Measurements from ENCODE around the gene YIPF1. TPM values are rescaled to one million over a fixed set of nuclear protein-coding genes. Genes with fewer than 3 reads are reported as not detected.
A peak's percentile ranks its signal among the peaks of the same experiment; 100 is the strongest.

Gene YIPF1
- total RNA-seq, 4 donors from 2014 or later, result 16.8 to 21.4 (median 19.7) TPM

DNA sequence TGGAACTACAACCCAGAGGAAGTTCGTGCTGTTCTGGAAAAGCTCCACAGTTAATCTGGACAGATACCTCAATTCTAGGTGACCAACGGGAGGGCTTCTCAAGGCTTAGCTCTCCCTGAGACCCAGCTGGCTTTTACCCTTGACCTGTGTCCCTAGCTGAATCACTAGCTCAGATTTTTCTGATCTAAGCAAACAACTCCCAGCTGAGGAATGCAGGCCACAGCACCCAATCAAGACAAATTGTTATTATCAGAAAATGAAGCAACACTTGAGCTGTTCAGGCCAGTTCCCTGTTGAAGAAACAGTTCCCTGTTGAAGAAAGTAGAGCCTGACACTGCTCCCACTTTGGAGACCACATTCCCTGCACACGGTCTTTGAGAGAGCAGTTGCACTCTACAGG is 20.3 kb upstream of the YIPF1 start:
- peak; percentile 55 for DNase-seq (ENCODE audit: extremely low spot score)
- intact Hi-C loops (cut with DNase I), result no loop called here
- no peaks in the 10 kb centered on the region for H3K27me3 ChIP-seq
- H3K36me3 ChIP-seq, result peaks cover 0 to 24% (median 14%) of the 10 kb centered on the region in 4 donors
- no peak overlapping the region for H3K27ac ChIP-seq (replicated peaks in 1 of 4)
- TF ChIP-seq POLR2A (IDR thresholded peaks at IDR 0.05; ENCODE audit: low read depth) (no peak), POLR2AphosphoS5 (IDR thresholded peaks at IDR 0.05) (no peak), CTCF (IDR thresholded peaks at IDR 0.05) (no peak), EP300 (IDR thresholded peaks at IDR 0.05) (no peak)
- no peaks in the 10 kb centered on the region for H3K9me3 ChIP-seq
- H3K4me3 ChIP-seq, result no peak overlapping the region
- WGBS, result 84% methylated on average over 3 of the region's 3 CpGs
- no peaks in the 10 kb centered on the region for H3K4me1 ChIP-seq

DNA sequence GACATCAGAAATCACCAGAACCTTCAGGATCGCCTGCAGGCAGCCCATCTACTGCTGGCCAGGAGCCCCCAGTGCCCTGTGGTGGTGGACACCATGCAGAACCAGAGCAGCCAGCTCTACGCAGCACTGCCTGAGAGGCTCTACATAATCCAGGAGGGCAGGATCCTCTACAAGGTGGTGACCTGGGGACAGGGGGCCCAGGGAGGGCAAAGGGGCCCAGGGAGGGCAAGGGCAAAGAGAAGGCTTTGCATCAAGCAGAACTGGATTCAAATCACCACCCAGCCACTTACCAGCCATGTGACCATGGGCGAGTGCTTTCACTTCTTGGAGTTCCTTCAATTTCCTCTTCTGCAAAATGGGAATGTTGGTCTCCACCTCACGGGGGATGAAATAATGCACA is 16.5 kb upstream of the YIPF1 start:
- 91% methylated on average over 4 of the region's 4 CpGs for WGBS
- TF ChIP-seq CTCF (IDR thresholded peaks at IDR 0.05), result no peak
- TF ChIP-seq EP300 (IDR thresholded peaks at IDR 0.05), result no peak
- no peak for TF ChIP-seq POLR2AphosphoS5 (IDR thresholded peaks at IDR 0.05)
- no peak for TF ChIP-seq POLR2A (IDR thresholded peaks at IDR 0.05; ENCODE audit: low read depth)
- Histone ChIP-seq H3K4me3 (no peak overlapping the region), H3K36me3 (peaks cover 0 to 7% (median under 1%) of the 10 kb centered on the region in 4 donors), H3K27ac (replicated peaks in 1 of 4) (no peak overlapping the region), H3K27me3 (no peaks in the 10 kb centered on the region), H3K4me1 (peaks cover 0 to 8% (median 0%) of the 10 kb centered on the region in 4 donors), H3K9me3 (no peaks in the 10 kb centered on the region)
- intact Hi-C loops (cut with DNase I), result no loop called here
- no peak for DNase-seq (ENCODE audit: extremely low spot score)

DNA sequence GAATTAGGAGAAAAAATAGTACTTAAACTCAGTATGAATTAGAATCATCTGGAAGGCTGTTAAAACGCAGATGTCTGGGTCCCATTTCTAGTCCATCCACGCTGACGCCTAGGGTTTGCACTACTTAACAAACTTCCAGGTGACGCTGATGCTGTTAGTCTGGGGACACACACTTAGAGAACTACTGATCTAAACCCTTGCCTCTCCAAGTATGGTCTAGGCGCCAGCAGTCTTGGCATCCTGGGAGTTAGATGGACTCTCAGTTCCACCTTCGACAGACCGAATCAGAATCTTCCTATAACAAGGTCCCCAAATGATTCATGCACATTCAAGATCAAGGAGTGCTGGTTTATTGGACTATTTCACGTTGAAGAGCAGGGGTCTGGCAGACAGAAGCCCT is 15.9 kb upstream of the YIPF1 start:
- H3K4me1 ChIP-seq, result peaks cover 0 to 8% (median 0%) of the 10 kb centered on the region in 4 donors
- intact Hi-C loops (cut with DNase I), result no loop called here
- no peaks in the 10 kb centered on the region for H3K9me3 ChIP-seq
- no peak overlapping the region for H3K4me3 ChIP-seq
- TF ChIP-seq CTCF (IDR thresholded peaks at IDR 0.05), result no peak
- TF ChIP-seq EP300 (IDR thresholded peaks at IDR 0.05), result no peak
- no peak for TF ChIP-seq POLR2A (IDR thresholded peaks at IDR 0.05; ENCODE audit: low read depth)
- no peak for TF ChIP-seq POLR2AphosphoS5 (IDR thresholded peaks at IDR 0.05)
- H3K27ac ChIP-seq (replicated peaks in 1 of 4), result no peak overlapping the region
- DNase-seq (ENCODE audit: extremely low spot score), result no peak
- no peaks in the 10 kb centered on the region for H3K27me3 ChIP-seq
- WGBS, result 95% methylated on average over 8 of the region's 8 CpGs
- peaks cover 0 to 7% (median 0%) of the 10 kb centered on the region in 4 donors for H3K36me3 ChIP-seq

DNA sequence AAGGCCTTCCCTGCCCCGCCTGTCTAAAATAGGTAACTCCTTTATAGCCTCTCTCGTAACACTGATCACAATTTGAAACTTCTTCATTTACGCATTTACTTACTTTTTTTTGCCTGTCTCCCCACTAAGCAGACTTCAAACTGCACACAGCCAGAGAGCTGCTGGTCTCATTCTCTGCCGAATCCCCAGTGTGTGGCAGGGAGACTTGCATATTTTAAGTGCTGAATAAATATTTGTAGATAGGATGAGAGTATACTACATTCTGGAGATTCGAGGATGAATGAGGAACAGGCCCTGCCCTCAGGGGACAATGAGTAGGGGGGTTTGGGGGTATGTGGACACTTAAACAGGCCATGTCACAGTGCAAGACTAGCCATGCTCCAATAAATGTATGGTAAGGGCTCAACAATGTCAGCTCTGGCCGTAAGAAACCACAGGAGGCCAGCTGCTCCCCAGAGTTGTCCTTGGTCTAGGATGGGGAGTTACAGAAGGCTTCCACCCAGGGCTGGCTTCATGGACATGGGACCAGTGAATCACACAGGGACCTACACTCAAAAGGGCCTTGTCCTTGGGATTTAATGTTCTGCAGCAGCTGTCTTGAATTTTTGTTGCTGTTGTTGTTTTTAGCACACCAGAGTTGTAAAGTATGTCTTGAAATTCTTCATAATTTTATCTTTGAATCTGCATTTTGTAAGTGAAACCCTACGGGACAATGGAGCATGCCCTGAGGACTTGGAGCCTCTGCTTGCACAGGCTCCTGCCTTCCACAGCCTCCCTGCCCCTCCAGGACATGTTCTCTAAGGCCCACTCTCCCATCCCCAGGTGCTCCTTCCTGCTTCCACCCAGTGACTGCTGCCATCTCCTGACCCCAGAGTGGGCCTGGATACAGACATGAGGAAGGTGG is 12.9 kb upstream of the YIPF1 start:
- no peak overlapping the region for H3K27ac ChIP-seq (replicated peaks in 1 of 4)
- no peak overlapping the region for H3K4me3 ChIP-seq
- WGBS, result 83% methylated on average over 6 of the region's 7 CpGs
- H3K27me3 ChIP-seq, result no peaks in the 10 kb centered on the region
- intact Hi-C loops (cut with DNase I), result no loop called here
- H3K36me3 ChIP-seq, result peaks cover 0 to 7% (median 0%) of the 10 kb centered on the region in 4 donors
- no peaks in the 10 kb centered on the region for H3K9me3 ChIP-seq
- DNase-seq (ENCODE audit: extremely low spot score), result no peak
- TF ChIP-seq POLR2AphosphoS5 (IDR thresholded peaks at IDR 0.05) (no peak), CTCF (IDR thresholded peaks at IDR 0.05) (no peak), POLR2A (IDR thresholded peaks at IDR 0.05; ENCODE audit: low read depth) (no peak), EP300 (IDR thresholded peaks at IDR 0.05) (no peak)
- H3K4me1 ChIP-seq, result peaks cover 3 to 31% (median 25%) of the 10 kb centered on the region in 4 donors
